Neural crest cell (in vitro differentiated cells): Measurements from ENCODE around the gene DYNC1I1. TPM values are rescaled to one million over a fixed set of nuclear protein-coding genes. Genes with fewer than 3 reads are reported as not detected.

Experiments
- DNase-seq: peaks from one replicate; pipeline ENCODE4 v3.0.0; 2021; ENCODE audit warnings: low read depth, mixed read lengths, low spot score
- H3K27ac Mint-ChIP-seq: one replicate; pipeline ENCODE4 v1.8.0; 2021; ENCODE audit warnings: mild to moderate bottlenecking, mixed read lengths; ENCODE audit not compliant: unreplicated experiment
- H3K27me3 Mint-ChIP-seq: 2 replicates; pipeline ENCODE4 v1.8.0; 2021; ENCODE audit warnings: low read depth, mild to moderate bottlenecking, mixed read lengths
- H3K36me3 Mint-ChIP-seq: 2 replicates; pipeline ENCODE4 v1.8.0; 2021; ENCODE audit warnings: low read depth, mild to moderate bottlenecking, mixed read lengths
- H3K4me1 Mint-ChIP-seq: 2 replicates; pipeline ENCODE4 v1.8.0; 2021; ENCODE audit warnings: mixed read lengths
- H3K4me3 Mint-ChIP-seq: one replicate; pipeline ENCODE4 v1.8.0; 2021; ENCODE audit warnings: mild to moderate bottlenecking, mixed read lengths
- H3K9me3 Mint-ChIP-seq: 2 replicates; pipeline ENCODE4 v1.8.0; 2021; ENCODE audit warnings: mixed read lengths
- CTCF ChIP-seq: fragments of 200-600 bp; sonication (generic); conservative IDR thresholded peaks from 2 replicates; pipeline ENCODE4 v1.5.0; 2021; ENCODE audit warnings: antibody characterized with exemption, mild to moderate bottlenecking
- total RNA-seq: library from RNA; stranded (reverse); gene quantifications from 2 replicates; pipeline ENCODE4 v1.2.1, GENCODE V29; 2021

DYNC1I1 gene
- total RNA-seq, 1 donor from 2014 or later, result 0.79 TPM

- Mint-ChIP-seq H3K27ac (no peak overlapping the region), H3K4me1 (peaks cover 4% of the 10 kb centered on the region), H3K36me3 (peaks cover under 1% of the 10 kb centered on the region), H3K9me3 (no peaks in the 10 kb centered on the region), H3K27me3 (peaks cover 28% of the 10 kb centered on the region), H3K4me3 (no peak overlapping the region)
- TF ChIP-seq CTCF, result no peak
- DNase-seq, result no peak
Observed at GRCh38 chr7:95777269-95777668, 4.9 kb downstream of the DYNC1I1 start.

- Mint-ChIP-seq H3K4me3 (no peak overlapping the region), H3K27ac (peak overlapping the region; percentile 47)
- no peak for TF ChIP-seq CTCF
Observed at GRCh38 chr7:95780665-95781064, 8.3 kb downstream of the DYNC1I1 start.

GRCh38 chr7:95781961-95782586 lies 9.7 kb downstream of the DYNC1I1 start:
- H3K27me3 Mint-ChIP-seq, result peaks cover 7% of the 10 kb centered on the region
- no peak overlapping the region for H3K27ac Mint-ChIP-seq
- no peaks in the 10 kb centered on the region for H3K4me1 Mint-ChIP-seq
- no peak for DNase-seq
- peaks cover 2% of the 10 kb centered on the region for H3K36me3 Mint-ChIP-seq
- TF ChIP-seq CTCF, result no peak
- no peak overlapping the region for H3K4me3 Mint-ChIP-seq
- H3K9me3 Mint-ChIP-seq, result no peaks in the 10 kb centered on the region

More at GRCh38 chr7:95780665-95781064, 8.3 kb downstream of the DYNC1I1 start:
- peaks cover 2% of the 10 kb centered on the region for H3K36me3 Mint-ChIP-seq
- H3K4me1 Mint-ChIP-seq, result no peaks in the 10 kb centered on the region
- no peaks in the 10 kb centered on the region for H3K27me3 Mint-ChIP-seq
- no peaks in the 10 kb centered on the region for H3K9me3 Mint-ChIP-seq
- no peak for DNase-seq

- H3K27ac Mint-ChIP-seq, result no peak overlapping the region
Observed at GRCh38 chr7:95784796-95785195, 12.4 kb downstream of the DYNC1I1 start.

GRCh38 chr7:95788258-95788657 lies 15.9 kb downstream of the DYNC1I1 start:
- Mint-ChIP-seq H3K9me3 (no peaks in the 10 kb centered on the region), H3K27me3 (peaks cover 26% of the 10 kb centered on the region), H3K4me1 (no peaks in the 10 kb centered on the region), H3K36me3 (no peaks in the 10 kb centered on the region), H3K4me3 (no peak overlapping the region), H3K27ac (no peak overlapping the region)
- TF ChIP-seq CTCF, result no peak
- DNase-seq, result no peak

More at GRCh38 chr7:95784796-95785195, 12.4 kb downstream of the DYNC1I1 start:
- H3K36me3 Mint-ChIP-seq, result peaks cover 2% of the 10 kb centered on the region
- H3K9me3 Mint-ChIP-seq, result no peaks in the 10 kb centered on the region
- no peaks in the 10 kb centered on the region for H3K4me1 Mint-ChIP-seq
- no peak overlapping the region for H3K4me3 Mint-ChIP-seq
- peaks cover 23% of the 10 kb centered on the region for H3K27me3 Mint-ChIP-seq
- no peak for DNase-seq
- no peak for TF ChIP-seq CTCF
